ENCODE data around the gene EPHA8. TPM values are rescaled to one million over a fixed set of nuclear protein-coding genes. Genes with fewer than 3 reads are reported as not detected.

Gene EPHA8
- total RNA-seq, 2 donors from 2014 or later, result 0.05 to 4.1 TPM

DNA sequence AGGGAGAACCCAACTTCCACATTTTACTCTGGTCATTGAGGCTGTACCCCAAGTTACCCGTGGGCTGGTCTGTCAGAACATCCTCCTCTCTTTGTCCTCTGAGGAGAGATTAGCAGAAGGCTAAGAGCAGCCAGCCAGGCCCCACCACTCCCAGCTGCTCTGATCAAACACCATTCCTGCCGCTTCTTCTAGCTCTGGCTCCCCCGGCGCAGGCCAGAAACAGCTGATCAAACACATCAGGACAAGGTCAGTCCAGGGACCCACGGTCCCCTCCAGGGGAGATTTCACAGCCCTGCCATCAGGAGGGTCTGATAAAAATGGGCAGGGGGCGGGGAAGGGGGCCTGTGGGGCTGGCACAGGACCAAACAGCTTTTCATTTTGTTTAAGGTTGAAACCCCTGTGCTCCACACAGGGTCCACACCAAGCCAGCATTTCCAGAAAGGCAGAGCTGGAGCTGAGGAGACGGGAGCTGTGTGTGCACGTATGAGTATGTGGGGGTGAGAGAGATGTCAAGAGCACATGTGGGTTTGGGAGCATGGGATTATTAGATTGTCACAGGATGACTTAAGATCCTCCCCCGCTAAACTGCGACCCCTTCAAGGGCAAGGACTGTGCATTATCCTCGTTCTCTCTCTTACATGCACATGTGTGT lies 29.9 kb upstream of the EPHA8 start:
- no peak overlapping the region for H3K4me3 ChIP-seq
- 73% methylated on average over 11 of the region's 11 CpGs for WGBS
- intact Hi-C loops (cut with DNase I), result no loop called here

DNA sequence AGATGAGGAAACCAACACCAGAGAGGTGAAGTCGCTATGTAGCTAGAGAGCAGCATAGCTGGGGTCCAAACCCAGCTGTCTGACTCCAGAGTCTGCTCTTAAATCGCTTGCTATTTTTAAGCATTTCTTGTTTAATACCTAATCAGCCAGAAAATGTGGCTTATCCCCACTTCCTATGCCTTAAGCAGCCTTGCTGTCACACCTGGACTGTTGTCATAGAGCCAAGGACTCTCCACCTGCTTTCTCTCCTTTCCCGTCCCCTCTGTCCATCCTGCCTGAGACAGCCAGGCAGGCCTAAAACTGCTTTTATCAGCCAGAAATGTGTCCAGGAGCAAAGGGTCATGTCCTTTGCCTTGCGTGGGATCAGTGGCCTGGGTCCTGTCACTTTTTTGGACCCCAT lies 28.3 kb upstream of the EPHA8 start:
- WGBS, result 97% methylated on average over 4 of the region's 4 CpGs
- H3K27me3 ChIP-seq (replicated peaks; ENCODE audit: insufficient read depth), result no peaks in the 10 kb centered on the region
- TF ChIP-seq POLR2AphosphoS5 (IDR thresholded peaks at IDR 0.05) (no peak), POLR2A (IDR thresholded peaks at IDR 0.05) (no peak)
- H3K9me3 ChIP-seq, result no peaks in the 10 kb centered on the region
- H3K36me3 ChIP-seq, result no peaks in the 10 kb centered on the region
- intact Hi-C loops (cut with DNase I), result no loop called here
- DNase-seq (ENCODE audit: low spot score), result no peak
- H3K27ac ChIP-seq, result no peak overlapping the region
- no peaks in the 10 kb centered on the region for H3K4me1 ChIP-seq (replicated peaks)
- H3K4me3 ChIP-seq, result no peak overlapping the region

More for the DNA sequence above, 29.9 kb upstream of the EPHA8 start:
- Histone ChIP-seq H3K9me3 (no peaks in the 10 kb centered on the region), H3K27ac (no peak overlapping the region), H3K27me3 (replicated peaks; ENCODE audit: insufficient read depth) (no peaks in the 10 kb centered on the region), H3K36me3 (no peaks in the 10 kb centered on the region), H3K4me1 (replicated peaks) (no peaks in the 10 kb centered on the region)
- no peak for DNase-seq (ENCODE audit: low spot score)
- TF ChIP-seq POLR2AphosphoS5 (IDR thresholded peaks at IDR 0.05) (no peak), POLR2A (IDR thresholded peaks at IDR 0.05) (no peak)
- TF ChIP-seq, protein P1, sequence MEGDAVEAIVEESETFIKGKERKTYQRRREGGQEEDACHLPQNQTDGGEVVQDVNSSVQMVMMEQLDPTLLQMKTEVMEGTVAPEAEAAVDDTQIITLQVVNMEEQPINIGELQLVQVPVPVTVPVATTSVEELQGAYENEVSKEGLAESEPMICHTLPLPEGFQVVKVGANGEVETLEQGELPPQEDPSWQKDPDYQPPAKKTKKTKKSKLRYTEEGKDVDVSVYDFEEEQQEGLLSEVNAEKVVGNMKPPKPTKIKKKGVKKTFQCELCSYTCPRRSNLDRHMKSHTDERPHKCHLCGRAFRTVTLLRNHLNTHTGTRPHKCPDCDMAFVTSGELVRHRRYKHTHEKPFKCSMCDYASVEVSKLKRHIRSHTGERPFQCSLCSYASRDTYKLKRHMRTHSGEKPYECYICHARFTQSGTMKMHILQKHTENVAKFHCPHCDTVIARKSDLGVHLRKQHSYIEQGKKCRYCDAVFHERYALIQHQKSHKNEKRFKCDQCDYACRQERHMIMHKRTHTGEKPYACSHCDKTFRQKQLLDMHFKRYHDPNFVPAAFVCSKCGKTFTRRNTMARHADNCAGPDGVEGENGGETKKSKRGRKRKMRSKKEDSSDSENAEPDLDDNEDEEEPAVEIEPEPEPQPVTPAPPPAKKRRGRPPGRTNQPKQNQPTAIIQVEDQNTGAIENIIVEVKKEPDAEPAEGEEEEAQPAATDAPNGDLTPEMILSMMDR (IDR thresholded peaks at IDR 0.05), result no peak

DNA sequence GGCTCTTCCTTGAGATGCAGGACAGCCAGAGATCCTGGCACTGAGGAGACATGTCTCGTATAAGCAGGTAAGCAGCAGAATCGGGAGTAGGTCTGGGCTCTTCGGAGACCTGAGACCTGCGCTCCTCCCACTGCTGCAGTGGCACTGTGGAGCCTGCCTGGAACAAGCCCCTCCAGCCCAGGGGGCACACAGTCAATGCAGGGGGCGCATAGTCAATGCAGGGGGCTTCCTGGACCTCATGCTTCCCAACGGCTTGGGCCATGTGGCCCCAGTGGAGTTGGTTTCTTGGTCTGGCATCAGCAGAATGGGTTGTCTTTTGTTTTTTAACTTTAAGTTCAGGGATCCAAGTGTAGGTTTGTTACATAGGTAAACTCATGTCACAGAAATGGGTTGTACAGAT lies 27.9 kb upstream of the EPHA8 start:
- Histone ChIP-seq H3K36me3 (no peaks in the 10 kb centered on the region), H3K4me1 (replicated peaks) (no peaks in the 10 kb centered on the region), H3K27me3 (replicated peaks; ENCODE audit: insufficient read depth) (no peaks in the 10 kb centered on the region), H3K9me3 (no peaks in the 10 kb centered on the region), H3K4me3 (no peak overlapping the region), H3K27ac (no peak overlapping the region)
- no peak for TF ChIP-seq POLR2A (IDR thresholded peaks at IDR 0.05)
- TF ChIP-seq, protein P1 (IDR thresholded peaks at IDR 0.05), result no peak
- TF ChIP-seq POLR2AphosphoS5 (IDR thresholded peaks at IDR 0.05), result no peak
- intact Hi-C loops (cut with DNase I), result no loop called here
- DNase-seq (ENCODE audit: low spot score), result no peak
- WGBS, result 83% methylated on average over 6 of the region's 6 CpGs

DNA sequence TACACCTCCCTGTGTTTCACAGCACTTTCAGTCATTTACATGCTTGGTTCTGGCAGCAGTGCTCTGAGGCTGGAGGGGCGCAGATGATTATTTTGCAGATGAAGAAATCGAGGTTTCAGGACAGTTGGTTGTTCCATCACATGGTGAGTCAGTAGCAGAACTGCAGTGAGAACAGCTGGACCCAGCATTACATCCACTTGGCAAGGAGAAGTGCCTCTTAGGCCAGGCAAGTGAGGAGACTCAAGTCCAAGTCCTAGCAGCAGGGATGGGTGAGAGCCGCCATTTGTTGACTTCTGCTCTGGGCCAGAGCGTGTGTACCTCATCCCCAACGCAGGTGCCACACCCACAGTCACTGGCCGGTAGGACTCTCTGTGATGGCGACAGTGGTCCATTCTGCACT lies 26.8 kb upstream of the EPHA8 start:
- WGBS, result 77% methylated on average over 7 of the region's 7 CpGs
- Histone ChIP-seq H3K4me3 (no peak overlapping the region), H3K4me1 (replicated peaks) (no peaks in the 10 kb centered on the region), H3K9me3 (no peaks in the 10 kb centered on the region), H3K27me3 (replicated peaks; ENCODE audit: insufficient read depth) (no peaks in the 10 kb centered on the region), H3K27ac (no peak overlapping the region), H3K36me3 (no peaks in the 10 kb centered on the region)
- TF ChIP-seq POLR2A (IDR thresholded peaks at IDR 0.05) (no peak), POLR2AphosphoS5 (IDR thresholded peaks at IDR 0.05) (no peak)
- TF ChIP-seq, protein P1 (IDR thresholded peaks at IDR 0.05), result no peak
- intact Hi-C loops (cut with DNase I), result no loop called here
- no peak for DNase-seq (ENCODE audit: low spot score)

DNA sequence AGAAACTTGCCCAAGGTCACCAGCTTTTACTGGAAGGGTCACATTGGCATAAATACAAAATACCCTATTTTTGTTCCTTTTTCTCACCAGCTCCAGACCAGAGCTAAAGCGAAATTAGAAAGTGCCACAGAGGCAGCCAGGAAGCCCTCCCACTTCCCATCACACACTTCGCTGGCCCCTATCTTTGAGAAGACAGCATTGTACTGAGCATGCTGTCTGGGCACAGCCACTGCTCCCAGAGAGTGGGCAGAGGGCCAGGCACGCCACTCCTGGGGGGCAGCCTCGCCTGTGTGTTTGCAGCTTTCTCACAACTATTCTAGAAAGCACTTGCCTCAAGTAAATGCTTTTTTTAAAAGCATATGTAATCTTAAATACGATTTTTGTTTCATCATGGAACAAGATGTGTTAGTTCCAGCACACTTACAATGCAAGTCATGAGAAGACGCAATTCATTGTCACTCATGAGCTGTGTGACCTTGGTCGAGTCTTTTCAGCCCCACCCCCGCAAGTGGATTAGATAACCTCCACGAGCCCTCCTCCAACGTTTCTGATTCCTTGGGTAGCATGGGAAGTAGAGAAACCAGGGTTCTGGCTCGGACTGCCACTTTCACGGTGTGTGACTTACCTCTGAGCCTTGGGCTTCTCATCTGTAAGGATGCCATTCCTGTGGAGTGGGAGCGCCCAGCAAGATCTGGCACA lies 25.7 kb upstream of the EPHA8 start:
- Histone ChIP-seq H3K9me3 (no peaks in the 10 kb centered on the region), H3K4me3 (no peak overlapping the region), H3K27ac (no peak overlapping the region), H3K27me3 (replicated peaks; ENCODE audit: insufficient read depth) (no peaks in the 10 kb centered on the region), H3K36me3 (no peaks in the 10 kb centered on the region), H3K4me1 (replicated peaks) (no peaks in the 10 kb centered on the region)
- TF ChIP-seq POLR2A (IDR thresholded peaks at IDR 0.05) (no peak), POLR2AphosphoS5 (IDR thresholded peaks at IDR 0.05) (no peak)
- TF ChIP-seq, protein P1 (IDR thresholded peaks at IDR 0.05), result no peak
- no peak for DNase-seq (ENCODE audit: low spot score)
- 79% methylated on average over 12 of the region's 13 CpGs for WGBS
- intact Hi-C loops (cut with DNase I), result no loop called here
